ENCODE measurements around the gene ZNF784. TPM values are rescaled to one million over a fixed set of nuclear protein-coding genes. Genes with fewer than 3 reads are reported as not detected.
"Not testable (repeated sequence)": the region's sequence is repeated elsewhere in the genome, so short reads cannot be mapped to it uniquely, and the experiment has no call there.

The ZNF784 gene
- polyA plus RNA-seq, 1 donor from 2014 or later, result 2.4 TPM

GRCh38 chr19:55578761-55579747, 45.3 kb downstream of the ZNF784 start:
- Mint-ChIP-seq H3K27me3 (peaks cover 2% of the 10 kb centered on the region), H3K36me3 (peaks cover 7% of the 10 kb centered on the region), H3K4me1 (peaks cover 0 to 16% (median 5%) of the 10 kb centered on the region in 3 donors), H3K4me3 (peak overlapping the region; percentile 72 to 84 (median 80)), H3K27ac (peak overlapping the region in 2 of 3 donors; percentile 79 to 88), H3K9me3 (peaks cover 0 to 2% (median 0%) of the 10 kb centered on the region in 3 donors)

GRCh38 chr19:55578031-55578760, 46.2 kb downstream of the ZNF784 start:
- Mint-ChIP-seq H3K27ac (no peak overlapping the region), H3K36me3 (peaks cover 7% of the 10 kb centered on the region), H3K4me3 (no peak overlapping the region), H3K4me1 (peaks cover 0 to 16% (median 5%) of the 10 kb centered on the region in 3 donors), H3K27me3 (peaks cover 2% of the 10 kb centered on the region), H3K9me3 (peaks cover 0 to 2% (median 0%) of the 10 kb centered on the region in 3 donors)

- Mint-ChIP-seq H3K27ac (no peak overlapping the region), H3K36me3 (peaks cover 7% of the 10 kb centered on the region), H3K9me3 (peaks cover 0 to 2% (median 0%) of the 10 kb centered on the region in 3 donors), H3K4me3 (peak overlapping the region in 2 of 4 donors; percentile 35 to 74), H3K27me3 (peaks cover 2% of the 10 kb centered on the region), H3K4me1 (peaks cover 0 to 14% (median 5%) of the 10 kb centered on the region in 3 donors)
Observed at GRCh38 chr19:55576746-55577145, 47.6 kb downstream of the ZNF784 start.

- H3K4me3 Mint-ChIP-seq, H3K27ac Mint-ChIP-seq, H3K36me3 Mint-ChIP-seq, H3K4me1 Mint-ChIP-seq, H3K27me3 Mint-ChIP-seq, H3K9me3 Mint-ChIP-seq: not testable (repeated sequence)
Observed at GRCh38 chr19:55573929-55574328, 50.4 kb downstream of the ZNF784 start.

Other genes starting within 250 kb of the ZNF784 start
- not detected for gene TMEM190, start 247.7 kb downstream of the ZNF784 start, polyA plus RNA-seq
- gene TMEM238, start 240.3 kb downstream of the ZNF784 start, polyA plus RNA-seq, result 1.1 TPM
- gene RPL28, start 238.6 kb downstream of the ZNF784 start, polyA plus RNA-seq, result 825 TPM
- 37.6 TPM for gene UBE2S, start 216.8 kb downstream of the ZNF784 start, polyA plus RNA-seq
- not detected for gene SHISA7, start 181.3 kb downstream of the ZNF784 start, polyA plus RNA-seq
- gene ISOC2, start 162.9 kb downstream of the ZNF784 start, polyA plus RNA-seq, result 40.0 TPM
- gene C19orf85, start 159.8 kb downstream of the ZNF784 start, polyA plus RNA-seq, result not detected
- 0.34 TPM for gene ZNF628, start 147.9 kb downstream of the ZNF784 start, polyA plus RNA-seq
- gene NAT14, start 139.4 kb downstream of the ZNF784 start, polyA plus RNA-seq, result 6.1 TPM
- not detected for gene SSC5D, start 136.1 kb downstream of the ZNF784 start, polyA plus RNA-seq
- gene SBK2, start 87.4 kb downstream of the ZNF784 start, polyA plus RNA-seq, result not detected
- gene SBK3, start 79.0 kb downstream of the ZNF784 start, polyA plus RNA-seq, result not detected
- 0.79 TPM for gene ZNF579, start 43.7 kb downstream of the ZNF784 start, polyA plus RNA-seq
- 3.1 TPM for gene FIZ1, start 25.0 kb downstream of the ZNF784 start, polyA plus RNA-seq
- gene ZNF524, start 24.3 kb downstream of the ZNF784 start, polyA plus RNA-seq, result 49.6 TPM
- gene ZNF865, start 18.9 kb downstream of the ZNF784 start, polyA plus RNA-seq, result 0.36 TPM
- 38.4 TPM for gene ZNF580, start 16.4 kb upstream of the ZNF784 start, polyA plus RNA-seq
- 79.3 TPM for gene ZNF581, start 19.1 kb upstream of the ZNF784 start, polyA plus RNA-seq
- 16.0 TPM for gene CCDC106, start 23.6 kb upstream of the ZNF784 start, polyA plus RNA-seq
- 14.2 TPM for gene U2AF2, start 30.5 kb upstream of the ZNF784 start, polyA plus RNA-seq
- gene EPN1, start 50.7 kb upstream of the ZNF784 start, polyA plus RNA-seq, result 29.9 TPM
- not detected for gene NLRP9, start 113.8 kb upstream of the ZNF784 start, polyA plus RNA-seq
- gene RFPL4A, start 134.5 kb upstream of the ZNF784 start, polyA plus RNA-seq, result not detected
- not detected for gene RFPL4AL1, start 144.6 kb upstream of the ZNF784 start, polyA plus RNA-seq
- gene NLRP11, start 207.4 kb upstream of the ZNF784 start, polyA plus RNA-seq, result 0.20 TPM
- not detected for gene NLRP4, start 212.0 kb upstream of the ZNF784 start, polyA plus RNA-seq

All from IgD-negative memory B cell (primary cell).